Liver (tissue), 3 donors: Measurements from ENCODE around the gene HTR4.

Experiments used
- FOXA1 ChIP-seq: IDR thresholded peaks from 2 replicates; pipeline ENCODE4 v1.6.1; 2016; ENCODE audit warnings: antibody characterized with exemption
- JUND ChIP-seq, 2 donors: IDR thresholded peaks; 2 replicates each; pipeline ENCODE4 v1.6.1; 2016; ENCODE audit warnings: antibody characterized with exemption in 2 of 2
- RXRA ChIP-seq, 2 donors: IDR thresholded peaks; 2 replicates each; pipeline ENCODE4 v1.6.1; 2017 to 2018; ENCODE audit warnings: antibody characterized with exemption in 2 of 2, mild to moderate bottlenecking in 1 of 2
- SP1 ChIP-seq: IDR thresholded peaks from 2 replicates; pipeline ENCODE4 v1.6.1; 2018; ENCODE audit warnings: antibody characterized with exemption, mild to moderate bottlenecking
- TF ChIP-seq, protein P1 (sequence below): fragments of 150-350 bp; IDR thresholded peaks from 2 replicates; pipeline ENCODE4 v1.5.1; 2017; ENCODE audit warnings: improper control_type of control experiment, low read depth, low read length; ENCODE audit not compliant: missing input control
- TF ChIP-seq, protein P2 (sequence below): IDR thresholded peaks from 2 replicates; pipeline ENCODE4 v1.6.1; 2016; ENCODE audit warnings: antibody characterized with exemption, mild to moderate bottlenecking
- donor health status: healthy.
- donor health status: healthy.

DNA sequence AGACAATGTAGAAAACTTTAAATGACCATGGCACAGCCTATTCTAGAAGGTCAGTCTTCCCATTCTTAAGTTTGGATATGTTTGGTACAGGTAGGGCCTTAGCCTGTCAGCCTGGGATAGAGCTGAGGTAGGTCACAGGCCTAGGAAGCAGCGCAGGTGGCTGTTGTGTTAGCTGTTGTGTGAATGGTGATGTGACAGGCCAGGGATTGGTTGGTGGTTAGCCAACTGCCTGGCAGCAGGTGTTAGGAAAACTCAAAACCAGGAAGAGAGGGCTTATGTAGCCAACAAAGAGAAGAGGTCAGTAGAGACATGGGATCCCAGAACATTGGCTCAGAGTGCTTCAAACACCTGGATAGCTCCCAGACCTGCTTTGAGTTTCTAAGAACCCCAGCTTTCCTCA lies 186.4 kb downstream of the HTR4 start:
- TF ChIP-seq, protein P1, sequence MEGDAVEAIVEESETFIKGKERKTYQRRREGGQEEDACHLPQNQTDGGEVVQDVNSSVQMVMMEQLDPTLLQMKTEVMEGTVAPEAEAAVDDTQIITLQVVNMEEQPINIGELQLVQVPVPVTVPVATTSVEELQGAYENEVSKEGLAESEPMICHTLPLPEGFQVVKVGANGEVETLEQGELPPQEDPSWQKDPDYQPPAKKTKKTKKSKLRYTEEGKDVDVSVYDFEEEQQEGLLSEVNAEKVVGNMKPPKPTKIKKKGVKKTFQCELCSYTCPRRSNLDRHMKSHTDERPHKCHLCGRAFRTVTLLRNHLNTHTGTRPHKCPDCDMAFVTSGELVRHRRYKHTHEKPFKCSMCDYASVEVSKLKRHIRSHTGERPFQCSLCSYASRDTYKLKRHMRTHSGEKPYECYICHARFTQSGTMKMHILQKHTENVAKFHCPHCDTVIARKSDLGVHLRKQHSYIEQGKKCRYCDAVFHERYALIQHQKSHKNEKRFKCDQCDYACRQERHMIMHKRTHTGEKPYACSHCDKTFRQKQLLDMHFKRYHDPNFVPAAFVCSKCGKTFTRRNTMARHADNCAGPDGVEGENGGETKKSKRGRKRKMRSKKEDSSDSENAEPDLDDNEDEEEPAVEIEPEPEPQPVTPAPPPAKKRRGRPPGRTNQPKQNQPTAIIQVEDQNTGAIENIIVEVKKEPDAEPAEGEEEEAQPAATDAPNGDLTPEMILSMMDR = no peak
- TF ChIP-seq SP1 (no peak), FOXA1 (no peak), RXRA (IDR thresholded peaks at IDR 0.05) (no peak), JUND (IDR thresholded peaks at IDR 0.05) (no peak)
- TF ChIP-seq, protein P2, sequence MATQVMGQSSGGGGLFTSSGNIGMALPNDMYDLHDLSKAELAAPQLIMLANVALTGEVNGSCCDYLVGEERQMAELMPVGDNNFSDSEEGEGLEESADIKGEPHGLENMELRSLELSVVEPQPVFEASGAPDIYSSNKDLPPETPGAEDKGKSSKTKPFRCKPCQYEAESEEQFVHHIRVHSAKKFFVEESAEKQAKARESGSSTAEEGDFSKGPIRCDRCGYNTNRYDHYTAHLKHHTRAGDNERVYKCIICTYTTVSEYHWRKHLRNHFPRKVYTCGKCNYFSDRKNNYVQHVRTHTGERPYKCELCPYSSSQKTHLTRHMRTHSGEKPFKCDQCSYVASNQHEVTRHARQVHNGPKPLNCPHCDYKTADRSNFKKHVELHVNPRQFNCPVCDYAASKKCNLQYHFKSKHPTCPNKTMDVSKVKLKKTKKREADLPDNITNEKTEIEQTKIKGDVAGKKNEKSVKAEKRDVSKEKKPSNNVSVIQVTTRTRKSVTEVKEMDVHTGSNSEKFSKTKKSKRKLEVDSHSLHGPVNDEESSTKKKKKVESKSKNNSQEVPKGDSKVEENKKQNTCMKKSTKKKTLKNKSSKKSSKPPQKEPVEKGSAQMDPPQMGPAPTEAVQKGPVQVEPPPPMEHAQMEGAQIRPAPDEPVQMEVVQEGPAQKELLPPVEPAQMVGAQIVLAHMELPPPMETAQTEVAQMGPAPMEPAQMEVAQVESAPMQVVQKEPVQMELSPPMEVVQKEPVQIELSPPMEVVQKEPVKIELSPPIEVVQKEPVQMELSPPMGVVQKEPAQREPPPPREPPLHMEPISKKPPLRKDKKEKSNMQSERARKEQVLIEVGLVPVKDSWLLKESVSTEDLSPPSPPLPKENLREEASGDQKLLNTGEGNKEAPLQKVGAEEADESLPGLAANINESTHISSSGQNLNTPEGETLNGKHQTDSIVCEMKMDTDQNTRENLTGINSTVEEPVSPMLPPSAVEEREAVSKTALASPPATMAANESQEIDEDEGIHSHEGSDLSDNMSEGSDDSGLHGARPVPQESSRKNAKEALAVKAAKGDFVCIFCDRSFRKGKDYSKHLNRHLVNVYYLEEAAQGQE = no peak
